ENCODE data around the gene NR1H4. TPM values are rescaled to one million over a fixed set of nuclear protein-coding genes. Genes with fewer than 3 reads are reported as not detected.
A peak's percentile ranks its signal among the peaks of the same experiment; 100 is the strongest.

NR1H4 gene
- total and polyA plus RNA-seq, 2 of the 13 experiments (the other 11 are each of a cell fraction or from before 2014, with no cell fraction given) = 27.3 to 114 TPM

DNA sequence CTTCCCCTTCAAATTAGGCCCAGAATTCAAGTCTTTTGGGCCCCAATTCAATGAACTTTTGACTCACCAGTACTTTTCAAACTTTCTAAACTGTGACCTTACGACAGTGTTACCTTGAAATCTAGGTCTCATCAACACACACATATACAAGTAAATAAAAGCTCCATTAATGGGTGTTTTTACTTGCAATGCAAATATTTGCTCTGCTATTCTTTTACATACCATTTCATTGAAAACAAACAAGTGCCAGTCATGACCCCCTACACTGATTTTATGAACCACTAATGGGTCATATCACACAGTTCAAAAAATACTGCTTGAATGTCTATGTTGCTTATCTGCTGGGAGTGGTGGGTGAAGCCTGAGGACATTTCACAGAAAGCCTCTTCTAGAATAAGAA is 9.1 kb upstream of the NR1H4 start (continued):
- TF ChIP-seq ZGPAT (CRISPR knock-in tag; IDR thresholded peaks at IDR 0.05) (peak; percentile 68), RBAK (CRISPR knock-in tag; IDR thresholded peaks at IDR 0.05) (no peak), ZNF678 (CRISPR knock-in tag; IDR thresholded peaks at IDR 0.05) (no peak), ATF1 (CRISPR knock-in tag; IDR thresholded peaks at IDR 0.05) (no peak), ZMYM3 (CRISPR knock-in tag; IDR thresholded peaks at IDR 0.05) (no peak), HNF1B (CRISPR knock-in tag; IDR thresholded peaks at IDR 0.05) (no peak), FOXK1 (CRISPR knock-in tag; IDR thresholded peaks at IDR 0.05; ENCODE audit: borderline replicate concordance, low read depth) (0 out of 2 replicates have a peak, but pooled peaks have one; percentile 33), RXRB (CRISPR knock-in tag; IDR thresholded peaks at IDR 0.05; ENCODE audit: borderline replicate concordance) (peak; percentile 86), TEAD2 (CRISPR knock-in tag; IDR thresholded peaks at IDR 0.05) (no peak), ZNF660 (CRISPR knock-in tag; IDR thresholded peaks at IDR 0.05; ENCODE audit: borderline replicate concordance, low read depth) (no peak), ZUFSP (CRISPR knock-in tag; IDR thresholded peaks at IDR 0.05; ENCODE audit: borderline replicate concordance) (no peak), MNT (IDR thresholded peaks at IDR 0.05) (no peak), MIXL1 (CRISPR knock-in tag; IDR thresholded peaks at IDR 0.05) (peak; percentile 82; the same call in 1 of the 2 replicates), PRDM4 (CRISPR knock-in tag; IDR thresholded peaks at IDR 0.05; ENCODE audit: borderline replicate concordance) (no peak), TEF (CRISPR knock-in tag; IDR thresholded peaks at IDR 0.05) (no peak), TP53 (CRISPR knock-in tag; conservative IDR thresholded peaks at IDR 0.05) (no peak), ZSCAN25 (CRISPR knock-in tag; IDR thresholded peaks at IDR 0.05) (no peak), ZNF160 (CRISPR knock-in tag; IDR thresholded peaks at IDR 0.05) (no peak)
- TF ChIP-seq, protein P1, sequence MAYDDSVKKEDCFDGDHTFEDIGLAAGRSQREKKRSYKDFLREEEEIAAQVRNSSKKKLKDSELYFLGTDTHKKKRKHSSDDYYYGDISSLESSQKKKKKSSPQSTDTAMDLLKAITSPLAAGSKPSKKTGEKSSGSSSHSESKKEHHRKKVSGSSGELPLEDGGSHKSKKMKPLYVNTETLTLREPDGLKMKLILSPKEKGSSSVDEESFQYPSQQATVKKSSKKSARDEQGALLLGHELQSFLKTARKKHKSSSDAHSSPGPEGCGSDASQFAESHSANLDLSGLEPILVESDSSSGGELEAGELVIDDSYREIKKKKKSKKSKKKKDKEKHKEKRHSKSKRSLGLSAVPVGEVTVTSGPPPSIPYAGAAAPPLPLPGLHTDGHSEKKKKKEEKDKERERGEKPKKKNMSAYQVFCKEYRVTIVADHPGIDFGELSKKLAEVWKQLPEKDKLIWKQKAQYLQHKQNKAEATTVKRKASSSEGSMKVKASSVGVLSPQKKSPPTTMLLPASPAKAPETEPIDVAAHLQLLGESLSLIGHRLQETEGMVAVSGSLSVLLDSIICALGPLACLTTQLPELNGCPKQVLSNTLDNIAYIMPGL (CRISPR knock-in tag; IDR thresholded peaks at IDR 0.05; ENCODE audit: borderline replicate concordance in 1 of 2, low read depth in 1 of 2) = peak in 1 of 2 experiments; percentile 40; a peak in 1 of 4 replicates
